HG03159 (cell line): Measurements from ENCODE around the gene HPS4.
"Not testable (repeated sequence)": the region's sequence is repeated elsewhere in the genome, so short reads cannot be mapped to it uniquely, and the experiment has no call there.

Experiments
- ATAC-seq: cut with Tn5 transposase; IDR thresholded peaks from one replicate; pipeline ENCODE4 v1.9.1; 2021; ENCODE audit warnings: mild to moderate bottlenecking, moderate library complexity; ENCODE audit not compliant: unreplicated experiment

HPS4 gene

GRCh38 chr22:26416670-26417276 is 66.8 kb downstream of the HPS4 start:
- ATAC-seq: no peak

- ATAC-seq: no peak
These were observed 67.3 kb downstream of the HPS4 start for GRCh38 chr22:26416256-26416655.

GRCh38 chr22:26414347-26414746 is 69.2 kb downstream of the HPS4 start:
- no peak for ATAC-seq

- ATAC-seq: no peak
These were observed 73.2 kb downstream of the HPS4 start for GRCh38 chr22:26410386-26410785.

- ATAC-seq: no peak
These were observed 73.8 kb downstream of the HPS4 start for GRCh38 chr22:26409719-26410335.

- not testable (repeated sequence) for ATAC-seq
These were observed 74.9 kb downstream of the HPS4 start for GRCh38 chr22:26408562-26409220.

GRCh38 chr22:26406118-26406517 is 77.5 kb downstream of the HPS4 start:
- no peak for ATAC-seq

GRCh38 chr22:26404851-26405421 is 78.6 kb downstream of the HPS4 start:
- ATAC-seq: no peak

- ATAC-seq: no peak
These were observed 81.9 kb downstream of the HPS4 start for GRCh38 chr22:26401726-26402125.
